Measurements from ENCODE around the gene SLC25A17. TPM values are rescaled to one million over a fixed set of nuclear protein-coding genes. Genes with fewer than 3 reads are reported as not detected.
"Not testable (repeated sequence)": the region's sequence is repeated elsewhere in the genome, so short reads cannot be mapped to it uniquely, and the experiment has no call there.

SLC25A17 gene
- total RNA-seq, 1 donor: 25.8 TPM

DNA sequence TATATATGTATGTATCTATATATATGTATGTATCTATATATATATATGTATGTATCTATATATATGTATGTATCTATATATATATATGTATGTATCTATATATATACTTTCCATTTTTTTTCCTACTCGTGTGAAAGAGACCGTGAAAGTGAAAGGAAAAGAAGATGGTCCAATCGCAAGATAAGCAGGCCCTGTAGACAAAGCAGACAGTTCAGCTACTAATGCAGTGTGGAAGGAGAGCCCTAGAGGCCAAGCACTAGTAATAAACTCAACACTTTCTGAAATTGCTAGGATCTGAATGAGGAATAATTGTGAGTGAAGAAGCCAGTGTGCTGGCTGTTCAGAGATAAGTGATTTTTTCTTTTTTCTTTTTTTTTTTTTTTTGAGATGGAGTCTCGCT is 92.6 kb downstream of the SLC25A17 start:
- H3K4me3 ChIP-seq (ENCODE audit: low read depth, low read length): no peak overlapping the region
- peak; percentile 36 for DNase-seq (ENCODE audit: low read depth)
- TF ChIP-seq, protein P1, sequence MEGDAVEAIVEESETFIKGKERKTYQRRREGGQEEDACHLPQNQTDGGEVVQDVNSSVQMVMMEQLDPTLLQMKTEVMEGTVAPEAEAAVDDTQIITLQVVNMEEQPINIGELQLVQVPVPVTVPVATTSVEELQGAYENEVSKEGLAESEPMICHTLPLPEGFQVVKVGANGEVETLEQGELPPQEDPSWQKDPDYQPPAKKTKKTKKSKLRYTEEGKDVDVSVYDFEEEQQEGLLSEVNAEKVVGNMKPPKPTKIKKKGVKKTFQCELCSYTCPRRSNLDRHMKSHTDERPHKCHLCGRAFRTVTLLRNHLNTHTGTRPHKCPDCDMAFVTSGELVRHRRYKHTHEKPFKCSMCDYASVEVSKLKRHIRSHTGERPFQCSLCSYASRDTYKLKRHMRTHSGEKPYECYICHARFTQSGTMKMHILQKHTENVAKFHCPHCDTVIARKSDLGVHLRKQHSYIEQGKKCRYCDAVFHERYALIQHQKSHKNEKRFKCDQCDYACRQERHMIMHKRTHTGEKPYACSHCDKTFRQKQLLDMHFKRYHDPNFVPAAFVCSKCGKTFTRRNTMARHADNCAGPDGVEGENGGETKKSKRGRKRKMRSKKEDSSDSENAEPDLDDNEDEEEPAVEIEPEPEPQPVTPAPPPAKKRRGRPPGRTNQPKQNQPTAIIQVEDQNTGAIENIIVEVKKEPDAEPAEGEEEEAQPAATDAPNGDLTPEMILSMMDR (IDR thresholded peaks at IDR 0.05; ENCODE audit: insufficient read depth, low read length): peak; percentile 8

DNA sequence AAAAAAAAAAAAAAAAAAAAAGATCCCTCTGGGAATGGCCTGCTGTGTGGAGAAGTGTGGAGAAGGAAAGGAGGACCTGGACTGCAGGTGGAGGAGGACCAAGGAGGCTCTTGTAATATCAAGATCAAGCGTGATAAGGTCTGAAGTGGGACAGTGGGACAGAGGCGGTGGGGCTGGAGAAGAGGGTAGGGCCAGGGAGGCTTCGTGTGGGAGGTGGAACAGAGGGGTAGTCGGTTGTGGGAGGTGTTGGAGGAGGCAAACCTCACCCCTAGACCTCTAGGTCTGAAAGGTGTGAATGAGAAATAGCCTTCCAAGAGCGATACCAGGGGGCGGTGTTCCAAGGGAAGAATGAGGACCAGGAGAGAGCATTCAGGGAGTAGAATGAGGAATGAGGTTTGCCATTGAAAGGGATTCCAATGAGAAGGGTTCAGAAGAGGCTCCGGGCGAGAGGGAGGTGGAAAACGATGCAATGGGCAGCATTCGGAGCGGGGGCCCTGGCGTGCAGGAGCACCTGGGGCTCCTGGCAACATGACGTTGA is 95.7 kb downstream of the SLC25A17 start:
- no peak overlapping the region for H3K4me3 ChIP-seq (ENCODE audit: low read depth, low read length)
- TF ChIP-seq, protein P1 (IDR thresholded peaks at IDR 0.05; ENCODE audit: insufficient read depth, low read length): no peak
- no peak for DNase-seq (ENCODE audit: low read depth)

DNA sequence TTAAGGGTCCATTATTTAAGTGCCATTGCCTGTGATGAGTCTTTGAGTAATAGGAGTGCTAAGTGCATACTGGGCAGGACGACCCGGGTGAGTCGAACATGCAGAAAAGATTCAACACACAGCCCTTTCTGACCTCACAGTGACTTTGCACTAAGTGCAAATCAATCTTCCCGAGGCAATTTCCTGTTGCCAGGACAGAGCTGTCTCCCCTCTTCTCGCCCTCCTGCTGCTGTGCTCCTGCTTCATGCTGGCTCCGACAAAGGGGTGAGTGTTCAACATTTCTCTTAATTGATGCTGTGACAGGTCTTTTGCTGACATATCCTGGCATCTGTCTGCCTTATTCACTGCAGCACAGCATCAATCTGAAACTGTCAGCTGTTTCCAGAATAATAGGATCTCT is 97.9 kb downstream of the SLC25A17 start:
- DNase-seq (ENCODE audit: low read depth): peak; percentile 25
- TF ChIP-seq, protein P1 (IDR thresholded peaks at IDR 0.05; ENCODE audit: insufficient read depth, low read length): no peak
- H3K4me3 ChIP-seq (ENCODE audit: low read depth, low read length): no peak overlapping the region

DNA sequence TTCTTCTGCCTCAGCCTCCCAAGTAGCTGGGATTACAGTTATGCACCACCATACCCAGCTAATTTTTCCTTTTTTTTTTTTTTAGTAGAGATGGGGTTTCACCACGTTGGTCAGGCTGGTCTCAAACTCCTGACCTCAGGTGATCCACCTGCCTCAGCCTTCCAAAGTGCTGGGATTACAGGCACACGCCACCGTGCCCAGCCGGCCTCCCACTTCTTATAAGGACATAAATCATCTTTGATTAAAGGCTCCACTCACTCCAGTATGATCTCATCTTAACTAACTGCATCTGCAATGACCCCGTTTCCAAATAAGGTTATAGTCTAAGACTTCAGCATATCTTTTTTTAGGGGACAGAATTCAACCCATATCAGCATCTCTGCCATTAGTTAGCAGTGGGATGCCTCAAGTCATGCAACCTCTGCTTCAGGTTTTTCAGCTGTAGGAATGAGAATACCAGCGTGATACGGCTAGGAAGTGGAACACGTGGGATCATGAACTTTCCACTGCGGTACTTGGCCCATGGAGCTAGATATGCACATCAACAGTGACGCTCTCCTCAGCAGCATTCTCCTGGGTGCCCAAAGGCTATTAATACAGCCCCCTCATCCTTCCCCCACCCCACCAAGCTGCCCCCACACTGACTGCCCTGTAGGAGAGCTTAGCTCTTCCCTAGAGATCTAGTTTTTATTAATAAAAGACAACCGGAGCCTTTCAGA is 98.4 kb downstream of the SLC25A17 start:
- H3K4me3 ChIP-seq (ENCODE audit: low read depth, low read length): no peak overlapping the region
- TF ChIP-seq, protein P1 (IDR thresholded peaks at IDR 0.05; ENCODE audit: insufficient read depth, low read length): no peak
- DNase-seq (ENCODE audit: low read depth): peak; percentile 16

DNA sequence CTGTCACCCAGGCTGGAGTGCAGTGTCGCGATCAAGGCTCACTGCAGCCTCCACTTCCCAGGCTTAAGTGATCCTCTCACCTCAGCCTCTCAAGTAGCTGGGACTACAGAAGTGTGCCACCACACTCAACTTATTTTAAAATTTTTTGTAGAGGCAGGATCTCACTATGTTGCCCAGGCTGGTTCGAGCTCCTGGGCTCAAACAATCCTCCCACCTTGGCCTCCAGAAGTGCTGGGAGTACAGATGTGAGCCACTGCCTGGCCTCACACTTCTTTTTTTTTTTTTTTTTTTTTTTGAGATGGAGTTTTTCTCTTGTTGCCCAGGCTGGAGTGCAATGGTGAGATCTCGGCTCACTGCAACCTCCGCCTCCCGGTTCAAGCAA is 99.0 kb downstream of the SLC25A17 start:
- not testable (repeated sequence) for DNase-seq (ENCODE audit: low read depth)

More for the DNA sequence above, 99.0 kb downstream of the SLC25A17 start:
- not testable (repeated sequence) for H3K4me3 ChIP-seq (ENCODE audit: low read depth, low read length)

Small RNAs within 50 kb of the gene (small RNA-seq; reads per million reads assigned to genes)
- gene JTBP1 (not detected), gene MIR4766 (1.4 reads per million, percentile 52 among the genes with 10 or more reads in this experiment)

Other genes with a start within 250 kb of the SLC25A17 start
- 25.8 and 90.4 TPM in 2 replicates for gene MRTFA, start 182.6 kb downstream of the SLC25A17 start, total RNA-seq (ENCODE audit: low replicate concordance)
- under 0.01 TPM in 1 of 2 replicates, not detected in the other for gene MCHR1, start 139.9 kb downstream of the SLC25A17 start, total RNA-seq (ENCODE audit: low replicate concordance)
- 154 and 514 TPM in 2 replicates for gene ST13, start 37.3 kb upstream of the SLC25A17 start, total RNA-seq (ENCODE audit: low replicate concordance)
- 10.4 and 17.4 TPM in 2 replicates for gene XPNPEP3, start 37.8 kb upstream of the SLC25A17 start, total RNA-seq (ENCODE audit: low replicate concordance)
- not detected in 2 replicates for gene DNAJB7, start 42.8 kb upstream of the SLC25A17 start, total RNA-seq (ENCODE audit: low replicate concordance)
- gene RBX1, start 132.0 kb upstream of the SLC25A17 start, total RNA-seq (ENCODE audit: low replicate concordance): 12.8 and 73.1 TPM in 2 replicates